Measurements from ENCODE around the gene EI24. TPM values are rescaled to one million over a fixed set of nuclear protein-coding genes. Genes with fewer than 3 reads are reported as not detected.

EI24 gene
- total and polyA plus RNA-seq, 4 donors: 64.9 to 288 (median 203) TPM

DNA sequence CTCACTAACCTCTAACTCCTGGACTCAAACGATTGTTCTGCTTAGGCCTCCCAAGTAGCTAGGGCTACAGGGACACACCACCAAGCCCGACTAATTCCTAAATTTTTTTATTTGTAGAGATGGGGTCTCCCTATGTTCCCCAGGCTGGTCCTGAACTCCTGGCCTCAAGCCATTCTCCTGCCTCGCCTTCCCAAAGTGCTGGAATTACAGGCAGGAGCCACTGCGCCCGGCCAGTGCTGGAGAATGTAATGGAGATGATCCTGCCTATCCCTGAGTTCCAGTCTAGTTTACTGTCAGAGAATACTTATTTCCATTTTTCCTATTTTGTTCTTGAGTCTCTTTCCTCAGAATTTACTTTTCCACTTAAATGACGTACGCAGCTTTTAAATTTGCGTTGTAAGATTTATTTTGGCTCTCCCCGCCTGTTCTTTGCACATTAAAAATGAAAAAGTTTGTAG lies 55.5 kb downstream of the EI24 start, which contains the start of gene CHEK1:
TSS of gene CHEK1 (plus strand) at position 408 of the 458 bp plus-strand sequence. CDS start 1,606 bp downstream, outside the sequence.
- Histone ChIP-seq H3K4me3 (ENCODE audit: low read depth in 1 of 3, low read length in 3 of 3) (peak within 1 kb of the TSS; percentile 51 to 82 (median 75)), H3K9ac (ENCODE audit: low read depth in 1 of 2, low read length in 2 of 2) (peak within 1 kb of the TSS; percentile 53 to 84), H3K27me3 (ENCODE audit: control insufficient read depth in 4 of 4, insufficient read depth in 4 of 4, low read length in 3 of 4) (no peaks in the 10 kb centered on the region), H3K36me3 (ENCODE audit: control insufficient read depth in 4 of 4, insufficient read depth in 3 of 4, low read depth in 1 of 4, low read length in 3 of 4) (peaks cover 10 to 23% (median 20%) of the 10 kb centered on the region in 4 donors), H3K27ac (ENCODE audit: low read depth in 1 of 2, low read length in 2 of 2) (peak within 1 kb of the TSS; percentile 93 to 95), H3K9me3 (ENCODE audit: control insufficient read depth in 4 of 4, low read length in 3 of 4) (no peaks in the 10 kb centered on the region), H3K4me1 (ENCODE audit: control insufficient read depth in 4 of 4, insufficient read depth in 4 of 4, low read length in 3 of 4) (peaks cover 3 to 20% (median 15%) of the 10 kb centered on the region in 4 donors)
- TF ChIP-seq FOXA1 (IDR thresholded peaks at IDR 0.05) (no peak), RXRA (IDR thresholded peaks at IDR 0.05) (no peak), ZBTB33 (IDR thresholded peaks at IDR 0.05) (no peak), NR2F2 (IDR thresholded peaks at IDR 0.05) (no peak), MAX (IDR thresholded peaks at IDR 0.05) (no peak), ATF3 (IDR thresholded peaks at IDR 0.05) (no peak), SP1 (IDR thresholded peaks at IDR 0.05) (no peak), RAD21 (IDR thresholded peaks at IDR 0.05) (no peak), GABPA (IDR thresholded peaks at IDR 0.05 in 1 of 2, conservative IDR thresholded peaks at IDR 0.05 in 1 of 2) (no peak), YY1 (IDR thresholded peaks at IDR 0.05) (no peak)
- WGBS: 62% methylated on average over 9 of the region's 9 CpGs
- DNase-seq (ENCODE audit: low spot score): no peak

- Histone ChIP-seq H3K4me1 (ENCODE audit: control insufficient read depth in 4 of 4, insufficient read depth in 4 of 4, low read length in 3 of 4) (peaks cover 3 to 20% (median 15%) of the 10 kb centered on the region in 4 donors), H3K27ac (ENCODE audit: low read depth in 1 of 2, low read length in 2 of 2) (peak overlapping the region; percentile 93 to 95), H3K9ac (ENCODE audit: low read depth in 1 of 2, low read length in 2 of 2) (peak overlapping the region; percentile 53 to 84), H3K9me3 (ENCODE audit: control insufficient read depth in 4 of 4, low read length in 3 of 4) (no peaks in the 10 kb centered on the region), H3K36me3 (ENCODE audit: control insufficient read depth in 4 of 4, insufficient read depth in 3 of 4, low read depth in 1 of 4, low read length in 3 of 4) (peaks cover 7 to 18% (median 16%) of the 10 kb centered on the region in 4 donors), H3K27me3 (ENCODE audit: control insufficient read depth in 4 of 4, insufficient read depth in 4 of 4, low read length in 3 of 4) (no peaks in the 10 kb centered on the region), H3K4me3 (ENCODE audit: low read depth in 1 of 3, low read length in 3 of 3) (peak overlapping the region; percentile 51 to 82 (median 75))
- DNase-seq (ENCODE audit: low spot score): no peak
- TF ChIP-seq ZBTB33 (IDR thresholded peaks at IDR 0.05): no peak
- no peak for TF ChIP-seq TAF1 (conservative IDR thresholded peaks at IDR 0.05)
- TF ChIP-seq HNF4G (IDR thresholded peaks at IDR 0.05): no peak
- no peak for TF ChIP-seq FOXA2 (IDR thresholded peaks at IDR 0.05)
- no peak for TF ChIP-seq CTCF (IDR thresholded peaks at IDR 0.05; ENCODE audit: low read depth, low read length, missing input control)
- no peak for TF ChIP-seq RXRA (IDR thresholded peaks at IDR 0.05)
- TF ChIP-seq MAX (IDR thresholded peaks at IDR 0.05): no peak
- TF ChIP-seq ATF3 (IDR thresholded peaks at IDR 0.05): no peak
- no peak for TF ChIP-seq EGR1 (IDR thresholded peaks at IDR 0.05; ENCODE audit: low read depth in 2 of 2)
- no peak for TF ChIP-seq NR2F2 (IDR thresholded peaks at IDR 0.05)
- TF ChIP-seq REST (IDR thresholded peaks at IDR 0.05): no peak
- TF ChIP-seq RAD21 (IDR thresholded peaks at IDR 0.05): no peak
- TF ChIP-seq YY1 (IDR thresholded peaks at IDR 0.05): no peak
- TF ChIP-seq HNF4A (conservative IDR thresholded peaks at IDR 0.05): no peak
- TF ChIP-seq FOXA1 (IDR thresholded peaks at IDR 0.05): no peak
- no peak for TF ChIP-seq JUND (IDR thresholded peaks at IDR 0.05)
- no peak for TF ChIP-seq SP1 (IDR thresholded peaks at IDR 0.05)
- TF ChIP-seq GABPA (IDR thresholded peaks at IDR 0.05 in 1 of 2, conservative IDR thresholded peaks at IDR 0.05 in 1 of 2): no peak
- WGBS: 1% methylated on average over 20 of the region's 20 CpGs
Measured at GRCh38 chr11:125625225-125625629, 56.0 kb downstream of the EI24 start.

Measured in liver (tissue), 9 donors.